HG03565 (cell line): ENCODE results near the gene SLAMF6.
"Not testable (repeated sequence)": the region's sequence is repeated elsewhere in the genome, so short reads cannot be mapped to it uniquely, and the experiment has no call there.

Experiments used
- ATAC-seq: cut with Tn5 transposase; IDR thresholded peaks from one replicate; pipeline ENCODE4 v1.9.1; 2021; ENCODE audit warnings: mild to moderate bottlenecking, moderate library complexity; ENCODE audit not compliant: unreplicated experiment

Gene SLAMF6

GRCh38 chr1:160515908-160516307 lies 7.1 kb downstream of the SLAMF6 start:
- ATAC-seq = not testable (repeated sequence)

- ATAC-seq = no peak
Observed at GRCh38 chr1:160504651-160505050, 18.4 kb downstream of the SLAMF6 start.

GRCh38 chr1:160503087-160503486 lies 20.0 kb downstream of the SLAMF6 start:
- ATAC-seq = no peak

- ATAC-seq = no peak
Observed at GRCh38 chr1:160500321-160500990, 22.6 kb downstream of the SLAMF6 start.

GRCh38 chr1:160499631-160500030 lies 23.4 kb downstream of the SLAMF6 start:
- no peak for ATAC-seq

- not testable (repeated sequence) for ATAC-seq
Observed at GRCh38 chr1:160498301-160499065, 24.6 kb downstream of the SLAMF6 start.

- no peak for ATAC-seq
Observed at GRCh38 chr1:160496334-160496733, 26.7 kb downstream of the SLAMF6 start.

- no peak for ATAC-seq
Observed at GRCh38 chr1:160494620-160495019, 28.4 kb downstream of the SLAMF6 start.

- ATAC-seq = no peak
Observed at GRCh38 chr1:160492617-160493016, 30.4 kb downstream of the SLAMF6 start.

- ATAC-seq = no peak
Observed at GRCh38 chr1:160491981-160492380, 31.1 kb downstream of the SLAMF6 start.

GRCh38 chr1:160491017-160491416 lies 32.0 kb downstream of the SLAMF6 start:
- no peak for ATAC-seq

GRCh38 chr1:160489513-160490261 lies 33.4 kb downstream of the SLAMF6 start:
- no peak for ATAC-seq

- ATAC-seq = no peak
Observed at GRCh38 chr1:160488347-160489058, 34.6 kb downstream of the SLAMF6 start.

- ATAC-seq = no peak
Observed at GRCh38 chr1:160486453-160486852, 36.6 kb downstream of the SLAMF6 start.

GRCh38 chr1:160483505-160484185 lies 39.4 kb downstream of the SLAMF6 start:
- ATAC-seq = no peak

GRCh38 chr1:160481979-160482596 lies 41.0 kb downstream of the SLAMF6 start:
- no peak for ATAC-seq

- ATAC-seq = not testable (repeated sequence)
Observed at GRCh38 chr1:160480781-160481180, 42.3 kb downstream of the SLAMF6 start.

GRCh38 chr1:160479091-160479490 lies 44.0 kb downstream of the SLAMF6 start:
- ATAC-seq = not testable (repeated sequence)

- ATAC-seq = peak; percentile 68
Observed at GRCh38 chr1:160474392-160475242, 48.4 kb downstream of the SLAMF6 start.
